IMR-90 (cell line): ENCODE measurements around the gene SDHAF1. TPM values are rescaled to one million over a fixed set of nuclear protein-coding genes. Genes with fewer than 3 reads are reported as not detected.
A peak's percentile ranks its signal among the peaks of the same experiment; 100 is the strongest.

ENCODE experiments used
- ATAC-seq: fragments of 200-7000 bp; cut with Tn5 transposase; 2 replicates; pipeline ENCODE4 v1.9.1; 2020; ENCODE audit warnings: low read depth, mild to moderate bottlenecking, moderate library complexity
- BruUV-seq: library from RNA; stranded (reverse); fragments of 400-500 nt; replicated peaks from 2 replicates; lab custom pipeline; 2021; lab: Mats Ljungman, UMichigan
- CTCF ChIA-PET: fragments of 300-600 bp; formaldehyde crosslinking; extraction: SDS; loops from one replicate; lab custom pipeline; 2021; ENCODE audit warnings: antibody characterized with exemption; lab: Yijun Ruan, JAX
- POLR2A ChIA-PET: fragments of 300-600 bp; sonication (Branson Sonifier 250); formaldehyde crosslinking; loops from one replicate; lab custom pipeline; 2022; ENCODE audit warnings: antibody characterized with exemption; ENCODE audit not compliant: unreplicated experiment; lab: Charles Lee
- DNase-seq: peaks from one replicate; pipeline ENCODE4 v3.0.0; 2013
- H2AFZ ChIP-seq: replicated peaks from 2 replicates; pipeline ENCODE3; 2013; ENCODE audit warnings: low read length, mild to moderate bottlenecking; ENCODE audit not compliant: poor library complexity
- H2AK5ac ChIP-seq: 2 replicates; pipeline ENCODE4 v1.6.1; 2013; ENCODE audit warnings: low read depth, low read length, inconsistent platforms
- H2AK9ac ChIP-seq: replicated peaks from 2 replicates; pipeline ENCODE3; 2013; ENCODE audit warnings: mild to moderate bottlenecking, low read depth, low read length, moderate library complexity; ENCODE audit not compliant: poor library complexity
- H2BK120ac ChIP-seq: 2 replicates; pipeline ENCODE4 v1.6.1; 2013; ENCODE audit warnings: low read depth, low read length, inconsistent platforms
- H2BK15ac ChIP-seq: 3 replicates; pipeline ENCODE4 v1.6.1; 2013; ENCODE audit warnings: low read depth, low read length, inconsistent platforms
- H2BK20ac ChIP-seq: 2 replicates; pipeline ENCODE4 v1.6.1; 2013; ENCODE audit warnings: low read depth, mild to moderate bottlenecking, inconsistent platforms, low read length, moderate library complexity
- H2BK5ac ChIP-seq: 2 replicates; pipeline ENCODE4 v1.6.1; 2013; ENCODE audit warnings: mild to moderate bottlenecking, low read depth, low read length, inconsistent platforms; ENCODE audit not compliant: poor library complexity, severe bottlenecking
- H3K14ac ChIP-seq: replicated peaks from 2 replicates; pipeline ENCODE4 v1.6.1; 2013; ENCODE audit warnings: low read depth, low read length, inconsistent platforms
- H3K18ac ChIP-seq: 2 replicates; pipeline ENCODE4 v1.6.1; 2013; ENCODE audit warnings: low read depth, low read length, control low read depth
- H3K23ac ChIP-seq: 2 replicates; pipeline ENCODE4 v1.6.1; 2013; ENCODE audit warnings: low read depth, low read length, inconsistent platforms
- H3K27ac ChIP-seq: 2 replicates; pipeline ENCODE4 v1.5.1; 2013; ENCODE audit warnings: mild to moderate bottlenecking, control low read depth, low read length; ENCODE audit not compliant: insufficient read depth
- H3K27me3 ChIP-seq: 2 replicates; pipeline ENCODE4 v1.6.1; 2013; ENCODE audit warnings: low read length; ENCODE audit not compliant: control insufficient read depth, insufficient read depth
- H3K36me3 ChIP-seq: 2 replicates; pipeline ENCODE4 v1.6.1; 2013; ENCODE audit warnings: low read length, mixed read lengths; ENCODE audit not compliant: control insufficient read depth, insufficient read depth
- H3K4ac ChIP-seq: 2 replicates; pipeline ENCODE4 v1.6.1; 2013; ENCODE audit warnings: low read depth, low read length, inconsistent platforms
- H3K4me1 ChIP-seq: 2 replicates; pipeline ENCODE4 v1.6.1; 2013; ENCODE audit warnings: low read length, mixed read lengths; ENCODE audit not compliant: control insufficient read depth, insufficient read depth
- H3K4me2 ChIP-seq: 2 replicates; pipeline ENCODE4 v1.6.1; 2013; ENCODE audit warnings: low read depth, mild to moderate bottlenecking, control low read depth, low read length, moderate library complexity
- H3K4me3 ChIP-seq: 2 replicates; pipeline ENCODE4 v1.5.1; 2013; ENCODE audit warnings: low read depth, mild to moderate bottlenecking, control low read depth, low read length, moderate library complexity; ENCODE audit not compliant: insufficient read depth
- H3K56ac ChIP-seq: 2 replicates; pipeline ENCODE4 v1.6.1; 2013; ENCODE audit warnings: low read length, inconsistent platforms; ENCODE audit not compliant: insufficient read depth; ENCODE audit errors: extremely low read depth
- H3K79me1 ChIP-seq, 2 experiments: 2 replicates each; pipeline ENCODE4 v1.6.1; 2013; ENCODE audit warnings: low read length in 2 of 2, inconsistent platforms in 1 of 2, low read depth in 1 of 2
- H3K9ac ChIP-seq: 2 replicates; pipeline ENCODE4 v1.6.1; 2013; ENCODE audit warnings: low read depth, low read length, control low read depth
- H3K9me1 ChIP-seq: 2 replicates; pipeline ENCODE4 v1.6.1; 2013; ENCODE audit warnings: low read length, inconsistent platforms; ENCODE audit not compliant: insufficient read depth
- H3K9me3 ChIP-seq: 2 replicates; pipeline ENCODE4 v1.6.1; 2013; ENCODE audit warnings: low read length; ENCODE audit not compliant: control insufficient read depth, insufficient read depth
- H4K20me1 ChIP-seq: 2 replicates; pipeline ENCODE4 v1.6.1; 2013; ENCODE audit warnings: low read length, inconsistent platforms; ENCODE audit not compliant: insufficient read depth
- H4K5ac ChIP-seq: 2 replicates; pipeline ENCODE4 v1.6.1; 2013; ENCODE audit warnings: mild to moderate bottlenecking, low read depth, low read length, control low read depth
- H4K8ac ChIP-seq, 2 experiments: 2 replicates each; pipeline ENCODE4 v1.6.1; 2013; ENCODE audit warnings: low read depth in 2 of 2, low read length in 2 of 2, control low read depth in 1 of 2, inconsistent platforms in 1 of 2
- H4K91ac ChIP-seq: 2 replicates; pipeline ENCODE4 v1.6.1; 2013; ENCODE audit warnings: low read depth, low read length, inconsistent platforms; ENCODE audit not compliant: insufficient read depth
- FOS ChIP-seq: fragments of 150-350 bp; IDR thresholded peaks from 2 replicates; pipeline ENCODE4 v1.6.1; 2016; ENCODE audit warnings: low read depth, low read length
- MXI1 ChIP-seq: IDR thresholded peaks from 2 replicates; pipeline ENCODE4 v1.6.1; 2012; ENCODE audit warnings: low read depth, mild to moderate bottlenecking, low read length, moderate library complexity, borderline replicate concordance
- NFE2L2 ChIP-seq: fragments of 150-350 bp; IDR thresholded peaks from 2 replicates; pipeline ENCODE4 v1.6.1; 2016; ENCODE audit warnings: low read depth, mild to moderate bottlenecking, low read length
- RFX5 ChIP-seq: IDR thresholded peaks from 2 replicates; pipeline ENCODE4 v1.8.0; 2012; ENCODE audit warnings: low read depth, mild to moderate bottlenecking, low read length, moderate library complexity
- USF2 ChIP-seq: fragments of 150-350 bp; IDR thresholded peaks from 2 replicates; pipeline ENCODE4 v1.6.1; 2017; ENCODE audit warnings: mild to moderate bottlenecking, antibody characterized with exemption, low read length, low read depth
- WGBS, 2 experiments: methylation state at CpG; one replicate each; pipeline versions ENCODE4 v1.1.5 to v1.1.7; 2013; ENCODE audit warnings: missing lambda C conversion rate in 2 of 2; ENCODE audit not compliant: insufficient read length in 1 of 2; ENCODE audit errors: extremely low coverage in 2 of 2; 5-methylcytosine and 5-hydroxymethylcytosine counted together
- dilution Hi-C: fragments of 300-500 bp; cut with HindIII; formaldehyde crosslinking; loops from one replicate; pipeline ENCODE4 v1.14.3; 2018; ENCODE audit warnings: low sequenced_read_pairs; ENCODE audit not compliant: unreplicated experiment
- in situ Hi-C: fragments of 300-500 bp; cut with MboI; formaldehyde crosslinking; loops from 3 replicates; pipeline ENCODE4 v1.14.3; 2019; ENCODE audit warnings: low sequenced_read_pairs, inconsistent platforms, mixed read lengths
- intact Hi-C: fragments of 100-400 bp; cut with micrococcal nuclease; formaldehyde crosslinking; loops from 2 replicates; pipeline ENCODE4 v1.10.0; 2022
- polyA plus RNA-seq, 3 experiments: library from polyadenylated mRNA; depleted of rRNA; stranded (reverse); fragments of >200 nt; gene quantifications; 2 replicates each; pipeline ENCODE4 v1.2.3, GENCODE V29; 2012; ENCODE audit warnings: low replicate concordance in 1 of 3
- total RNA-seq: library from RNA; depleted of rRNA; stranded (reverse); fragments of >200 nt; gene quantifications from 2 replicates; pipeline ENCODE4 v1.2.3, GENCODE V29; 2012
- TF ChIP-seq, protein P1 (sequence below): fragments of 150-350 bp; IDR thresholded peaks from 2 replicates; pipeline ENCODE4 v1.6.1; 2016; ENCODE audit warnings: low read depth, mild to moderate bottlenecking, low read length, moderate library complexity, borderline replicate concordance

The SDHAF1 gene
- total and polyA plus RNA-seq, 2 of the 4 experiments (the other 2 are of a cell fraction), result 4.8 to 9.9 TPM

DNA sequence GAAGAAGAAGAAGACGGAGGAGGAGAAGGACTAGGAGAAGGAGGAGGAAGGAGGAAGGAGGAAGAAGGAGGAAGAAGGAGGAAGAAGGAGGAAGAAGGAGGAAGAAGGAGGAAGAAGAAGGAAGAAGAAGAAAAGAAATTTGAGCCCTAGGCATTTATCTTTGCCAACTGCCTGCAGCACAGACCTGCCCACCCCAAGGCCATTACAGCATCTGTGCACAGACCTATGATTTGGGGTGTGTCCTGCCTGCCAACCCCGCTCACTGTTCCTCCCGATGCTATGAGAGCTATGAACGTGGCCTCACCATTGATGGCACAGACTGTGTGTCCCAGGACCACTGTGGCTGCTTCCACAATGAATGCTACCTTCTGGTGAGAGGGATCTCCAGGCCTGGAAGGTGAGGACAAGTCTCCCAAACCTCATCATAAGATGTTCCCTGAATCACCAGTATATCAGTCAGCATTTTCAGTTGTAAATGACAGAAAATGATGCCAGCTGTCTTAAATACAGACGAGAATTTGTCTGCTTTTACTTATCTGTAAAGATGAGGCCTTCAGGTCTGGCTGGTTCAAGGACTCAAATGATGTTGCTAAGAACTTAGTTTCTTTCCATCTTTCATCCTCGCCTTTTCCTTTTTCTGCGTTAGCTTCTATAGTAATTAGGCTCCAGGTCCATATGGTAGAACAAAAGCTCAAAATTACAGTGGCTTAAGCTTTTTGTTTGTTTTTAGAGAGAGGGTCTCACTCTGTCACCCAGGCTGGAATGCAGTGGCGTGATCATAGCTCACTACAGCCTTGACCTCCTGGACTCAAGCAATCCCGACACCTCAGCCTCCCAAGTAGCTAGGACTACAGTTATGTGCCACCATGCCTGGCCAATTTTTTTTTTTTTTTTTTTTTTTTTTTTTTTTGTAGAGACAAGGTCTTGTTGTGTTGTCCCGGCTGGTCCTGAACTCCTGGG, 3.9 kb upstream of the SDHAF1 start:
- Histone ChIP-seq H2AK9ac (peak overlapping the region; percentile 33), H3K36me3 (no peaks in the 10 kb centered on the region), H4K8ac (no peak overlapping the region), H3K18ac (no peak overlapping the region), H3K9me1 (no peaks in the 10 kb centered on the region; the same call in 1 of the 2 replicates), H3K4me2 (no peak overlapping the region), H3K4ac (no peak overlapping the region), H2AFZ (no peak overlapping the region), H2BK5ac (no peak overlapping the region), H3K9me3 (peaks cover 5% of the 10 kb centered on the region), H3K27ac (no peak overlapping the region), H2BK20ac (no peak overlapping the region), H3K9ac (no peak overlapping the region), H3K79me1 (peaks cover 6 to 12% of the 10 kb centered on the region in 2 experiments; a peak in 3 of 4 replicates), H3K14ac (no peak overlapping the region), H3K23ac (no peak overlapping the region), H3K4me1 (no peaks in the 10 kb centered on the region), H4K5ac (no peak overlapping the region), H3K56ac (no peak overlapping the region), H3K4me3 (no peak overlapping the region), H4K20me1 (no peaks in the 10 kb centered on the region), H2BK15ac (no peak overlapping the region), H4K91ac (no peak overlapping the region), H2BK120ac (no peak overlapping the region), H2AK5ac (no peak overlapping the region), H3K27me3 (peaks cover 12% of the 10 kb centered on the region; the same call in 1 of the 2 replicates)
- no peak for ATAC-seq
- no TSS peak for BruUV-seq
- WGBS, 2 experiments, result 88% methylated on average over 1 of the region's 10 CpGs; no CpG with 5 or more reads in 1 of the 2 experiments
- intact Hi-C loops (no loop called here), in situ Hi-C loops (no loop called here), dilution Hi-C loops (no loop called here)
- ChIA-PET CTCF (no interaction called here), POLR2A (interaction anchor here (0.5 kb wide), 1 partner anchor 34 kb away, joined by 16 read pairs; no protein-coding TSS in a partner anchor)
- DNase-seq, result no peak
- TF ChIP-seq FOS (no peak), MXI1 (no peak), RFX5 (no peak), USF2 (no peak), NFE2L2 (no peak)
- TF ChIP-seq, protein P1, sequence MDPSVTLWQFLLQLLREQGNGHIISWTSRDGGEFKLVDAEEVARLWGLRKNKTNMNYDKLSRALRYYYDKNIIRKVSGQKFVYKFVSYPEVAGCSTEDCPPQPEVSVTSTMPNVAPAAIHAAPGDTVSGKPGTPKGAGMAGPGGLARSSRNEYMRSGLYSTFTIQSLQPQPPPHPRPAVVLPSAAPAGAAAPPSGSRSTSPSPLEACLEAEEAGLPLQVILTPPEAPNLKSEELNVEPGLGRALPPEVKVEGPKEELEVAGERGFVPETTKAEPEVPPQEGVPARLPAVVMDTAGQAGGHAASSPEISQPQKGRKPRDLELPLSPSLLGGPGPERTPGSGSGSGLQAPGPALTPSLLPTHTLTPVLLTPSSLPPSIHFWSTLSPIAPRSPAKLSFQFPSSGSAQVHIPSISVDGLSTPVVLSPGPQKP, result no peak
